NCI-H146 treated with DMSO at 0.1 percent for 48 hours (cell line): Measurements from ENCODE around the gene MTHFSD.

ENCODE experiments used
- DNase-seq: peaks from one replicate; lab custom pipeline; 2025; ENCODE audit not compliant: unreplicated experiment; lab: John Stamatoyannopoulos, UW

The MTHFSD gene

GRCh38 chr16:86571530-86571915, 16.5 kb upstream of the MTHFSD start:
- no peak for DNase-seq

GRCh38 chr16:86570558-86571529, 15.8 kb upstream of the MTHFSD start:
- no peak for DNase-seq

- no peak for DNase-seq
Measured at GRCh38 chr16:86569701-86570447, 14.8 kb upstream of the MTHFSD start.

- no peak for DNase-seq
Measured at GRCh38 chr16:86568677-86569623, 13.9 kb upstream of the MTHFSD start.

- no peak for DNase-seq
Measured at GRCh38 chr16:86567701-86568581, 12.9 kb upstream of the MTHFSD start.

- no peak for DNase-seq
Measured at GRCh38 chr16:86566966-86567700, 12.1 kb upstream of the MTHFSD start.

GRCh38 chr16:86566601-86566965, 11.5 kb upstream of the MTHFSD start, which contains the start of gene FOXC2:
Gene FOXC2, plus strand, starts transcription at chr16:86566829. Its CDS starts 507 bp downstream, at chr16:86567336.
- no peak for DNase-seq

GRCh38 chr16:86565644-86566511, 10.8 kb upstream of the MTHFSD start:
- DNase-seq, result no peak

- DNase-seq, result no peak
Measured at GRCh38 chr16:86565181-86565631, 10.2 kb upstream of the MTHFSD start.

- peak; percentile 53 for DNase-seq
Measured at GRCh38 chr16:86563469-86564345, 8.7 kb upstream of the MTHFSD start.

GRCh38 chr16:86562356-86562755, 7.3 kb upstream of the MTHFSD start:
- DNase-seq, result no peak

- no peak for DNase-seq
Measured at GRCh38 chr16:86559802-86560305, 4.8 kb upstream of the MTHFSD start.

- DNase-seq, result no peak
Measured at GRCh38 chr16:86558355-86559193, 3.5 kb upstream of the MTHFSD start.

- DNase-seq, result no peak
Measured at GRCh38 chr16:86557587-86557986, 2.6 kb upstream of the MTHFSD start.

GRCh38 chr16:86556576-86556975, 1.5 kb upstream of the MTHFSD start:
- no peak for DNase-seq

- DNase-seq, result no peak
Measured at GRCh38 chr16:86555704-86556075, 655 bp upstream of the MTHFSD start.
